ENCODE measurements around the gene BLCAP. TPM values are rescaled to one million over a fixed set of nuclear protein-coding genes. Genes with fewer than 3 reads are reported as not detected.

Gene BLCAP
- total RNA-seq, 4 donors from 2014 or later, result 66.4 to 104 (median 78.1) TPM

DNA sequence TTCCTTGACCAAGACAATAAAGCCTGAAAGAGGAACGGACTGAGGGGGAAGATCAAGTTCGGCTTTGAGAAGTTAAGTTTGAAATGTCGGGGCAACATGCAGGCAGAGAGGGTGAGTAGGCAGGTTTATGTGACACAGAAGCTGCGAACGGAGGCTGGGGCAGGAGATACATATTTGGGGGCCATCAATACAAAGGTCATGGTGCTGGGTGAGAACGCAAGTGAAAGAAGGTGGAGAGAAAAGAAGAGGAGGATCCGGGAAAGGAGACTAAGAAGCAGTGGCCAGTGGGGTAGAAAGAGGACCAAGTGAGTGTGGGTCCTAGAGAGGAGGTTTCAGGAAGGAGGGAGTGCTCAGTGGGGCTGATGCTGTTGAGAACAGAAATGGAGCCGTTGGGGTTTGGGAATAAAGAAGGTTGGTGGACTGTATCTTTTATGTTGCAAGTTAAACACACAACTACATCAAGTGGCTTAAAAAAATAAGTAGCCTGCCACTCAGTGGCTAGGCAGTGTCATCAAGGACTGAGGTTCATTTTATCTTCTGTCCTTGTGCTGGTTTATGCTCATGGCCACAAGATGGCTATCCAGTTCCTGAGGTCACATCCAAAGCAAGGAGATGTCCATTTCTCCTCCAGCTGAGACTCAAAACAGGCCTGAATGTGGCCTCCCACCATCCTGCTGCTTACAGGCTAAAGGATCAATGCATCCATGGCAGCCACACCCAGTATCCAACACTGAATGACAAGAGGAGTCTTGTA lies 1.7 kb upstream of the BLCAP start:
- intact Hi-C loops (cut with DNase I), result loop anchor here (10.0 kb wide), 1 partner anchor 145 kb away; no protein-coding TSS in a partner anchor
- 62 to 70% methylated on average over 8 of the region's 8 CpGs for WGBS, 2 donors

GRCh38 chr20:37528446-37529213 lies 954 bp upstream of the BLCAP start:
- Histone ChIP-seq H3K36me3 (peaks cover 0 to 4% (median 0%) of the 10 kb centered on the region in 3 donors), H3K27ac (peak overlapping the region; percentile 90 to 98 (median 96)), H3K4me1 (peaks cover 26 to 42% (median 32%) of the 10 kb centered on the region in 3 donors), H3K9me3 (no peaks in the 10 kb centered on the region), H3K4me3 (peak overlapping the region; percentile 51 to 99 (median 96)), H3K27me3 (no peaks in the 10 kb centered on the region)
- DNase-seq, result no peak
- TF ChIP-seq, protein P1, sequence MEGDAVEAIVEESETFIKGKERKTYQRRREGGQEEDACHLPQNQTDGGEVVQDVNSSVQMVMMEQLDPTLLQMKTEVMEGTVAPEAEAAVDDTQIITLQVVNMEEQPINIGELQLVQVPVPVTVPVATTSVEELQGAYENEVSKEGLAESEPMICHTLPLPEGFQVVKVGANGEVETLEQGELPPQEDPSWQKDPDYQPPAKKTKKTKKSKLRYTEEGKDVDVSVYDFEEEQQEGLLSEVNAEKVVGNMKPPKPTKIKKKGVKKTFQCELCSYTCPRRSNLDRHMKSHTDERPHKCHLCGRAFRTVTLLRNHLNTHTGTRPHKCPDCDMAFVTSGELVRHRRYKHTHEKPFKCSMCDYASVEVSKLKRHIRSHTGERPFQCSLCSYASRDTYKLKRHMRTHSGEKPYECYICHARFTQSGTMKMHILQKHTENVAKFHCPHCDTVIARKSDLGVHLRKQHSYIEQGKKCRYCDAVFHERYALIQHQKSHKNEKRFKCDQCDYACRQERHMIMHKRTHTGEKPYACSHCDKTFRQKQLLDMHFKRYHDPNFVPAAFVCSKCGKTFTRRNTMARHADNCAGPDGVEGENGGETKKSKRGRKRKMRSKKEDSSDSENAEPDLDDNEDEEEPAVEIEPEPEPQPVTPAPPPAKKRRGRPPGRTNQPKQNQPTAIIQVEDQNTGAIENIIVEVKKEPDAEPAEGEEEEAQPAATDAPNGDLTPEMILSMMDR (IDR thresholded peaks at IDR 0.05), result no peak
- WGBS, 2 donors, result 33 to 34% methylated on average over 10 of the region's 10 CpGs
- intact Hi-C loops (cut with DNase I), result loop anchor here (10.0 kb wide), 1 partner anchor 144 kb away; no protein-coding TSS in a partner anchor

More for the DNA sequence above, 1.7 kb upstream of the BLCAP start:
- Histone ChIP-seq H3K36me3 (peaks cover 0 to 3% (median 0%) of the 10 kb centered on the region in 3 donors), H3K27ac (peak overlapping the region in 1 of 4 donors; percentile 90), H3K4me3 (no peak overlapping the region), H3K4me1 (peaks cover 20 to 37% (median 25%) of the 10 kb centered on the region in 3 donors), H3K27me3 (no peaks in the 10 kb centered on the region), H3K9me3 (no peaks in the 10 kb centered on the region)
- TF ChIP-seq POLR2A (IDR thresholded peaks at IDR 0.05), result no peak
- TF ChIP-seq, protein P1 (IDR thresholded peaks at IDR 0.05), result no peak
- DNase-seq, result no peak

GRCh38 chr20:37526839-37527637 lies 638 bp downstream of the BLCAP start:
- TF ChIP-seq, protein P1 (IDR thresholded peaks at IDR 0.05), result no peak
- TF ChIP-seq POLR2A (IDR thresholded peaks at IDR 0.05), result no peak
- DNase-seq, result no peak
- Histone ChIP-seq H3K27me3 (no peaks in the 10 kb centered on the region), H3K9me3 (no peaks in the 10 kb centered on the region), H3K36me3 (peaks cover 0 to 7% (median 0%) of the 10 kb centered on the region in 3 donors), H3K4me3 (peak overlapping the region; percentile 51 to 99 (median 96)), H3K4me1 (peaks cover 33 to 58% (median 45%) of the 10 kb centered on the region in 3 donors), H3K27ac (peak overlapping the region; percentile 90 to 98 (median 96))
- 0 to 1% methylated on average over 12 to 17 of the region's 28 CpGs for WGBS, 2 donors
- intact Hi-C loops (cut with DNase I), result loop anchor here (10.0 kb wide), 1 partner anchor 142 kb away; no protein-coding TSS in a partner anchor

- DNase-seq, result no peak
- TF ChIP-seq, protein P1 (IDR thresholded peaks at IDR 0.05), result no peak
- peak in 2 of 4 donors; percentile 25 to 28 for TF ChIP-seq POLR2A (IDR thresholded peaks at IDR 0.05)
- 0 to 4% methylated on average over 8 to 9 of the region's 10 CpGs for WGBS, 2 donors
- Histone ChIP-seq H3K4me1 (peaks cover 36 to 65% (median 52%) of the 10 kb centered on the region in 3 donors), H3K36me3 (peaks cover 0 to 9% (median 0%) of the 10 kb centered on the region in 3 donors), H3K27ac (peak overlapping the region; percentile 90 to 98 (median 96)), H3K4me3 (peak overlapping the region; percentile 51 to 99 (median 96)), H3K27me3 (no peaks in the 10 kb centered on the region), H3K9me3 (no peaks in the 10 kb centered on the region)
- intact Hi-C loops (cut with DNase I), result loop anchor here (10.0 kb wide), 1 partner anchor 142 kb away; no protein-coding TSS in a partner anchor
Observed at GRCh38 chr20:37526238-37526838, 1.3 kb downstream of the BLCAP start.
